Body of pancreas (tissue), 4 donors: ENCODE data around the gene KRTAP9-7.
"Not testable (repeated sequence)": the region's sequence is repeated elsewhere in the genome, so short reads cannot be mapped to it uniquely, and the experiment has no call there.

Experiments used
- POLR2A ChIP-seq, 3 donors: fragments of 450-650 bp; IDR thresholded peaks; one replicate each; pipeline ENCODE4 v1.6.1; 2016; ENCODE audit warnings: antibody characterized with exemption in 3 of 3, mild to moderate bottlenecking in 2 of 3
- TF ChIP-seq, protein P1 (sequence below), 7 experiments: fragments of 450-650 bp in 4 of 7; fragments of 200-600 bp in 3 of 7; sonication (generic) in 3 of 7; IDR thresholded peaks; one replicate each; pipeline ENCODE4 v1.5.1; 2016 to 2019; ENCODE audit warnings: antibody characterized with exemption in 7 of 7

DNA sequence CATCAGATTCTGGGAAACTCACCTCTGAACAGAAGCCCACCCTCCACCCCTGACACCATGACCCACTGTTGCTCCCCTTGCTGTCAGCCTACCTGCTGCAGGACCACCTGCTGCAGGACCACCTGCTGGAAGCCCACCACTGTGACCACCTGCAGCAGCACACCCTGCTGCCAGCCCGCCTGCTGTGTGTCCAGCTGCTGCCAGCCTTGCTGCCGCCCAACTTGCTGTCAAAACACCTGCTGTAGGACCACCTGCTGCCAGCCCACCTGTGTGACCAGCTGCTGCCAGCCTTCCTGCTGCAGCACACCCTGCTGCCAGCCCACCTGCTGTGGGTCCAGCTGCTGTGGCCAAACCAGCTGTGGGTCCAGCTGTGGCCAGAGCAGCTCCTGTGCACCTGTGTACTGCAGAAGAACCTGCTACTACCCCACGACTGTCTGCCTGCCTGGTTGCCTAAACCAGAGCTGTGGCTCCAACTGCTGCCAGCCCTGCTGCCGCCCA lies 48.9 kb upstream of the KRTAP9-7 start, which contains the start of gene KRTAP9-2:
- TF ChIP-seq, protein P1, sequence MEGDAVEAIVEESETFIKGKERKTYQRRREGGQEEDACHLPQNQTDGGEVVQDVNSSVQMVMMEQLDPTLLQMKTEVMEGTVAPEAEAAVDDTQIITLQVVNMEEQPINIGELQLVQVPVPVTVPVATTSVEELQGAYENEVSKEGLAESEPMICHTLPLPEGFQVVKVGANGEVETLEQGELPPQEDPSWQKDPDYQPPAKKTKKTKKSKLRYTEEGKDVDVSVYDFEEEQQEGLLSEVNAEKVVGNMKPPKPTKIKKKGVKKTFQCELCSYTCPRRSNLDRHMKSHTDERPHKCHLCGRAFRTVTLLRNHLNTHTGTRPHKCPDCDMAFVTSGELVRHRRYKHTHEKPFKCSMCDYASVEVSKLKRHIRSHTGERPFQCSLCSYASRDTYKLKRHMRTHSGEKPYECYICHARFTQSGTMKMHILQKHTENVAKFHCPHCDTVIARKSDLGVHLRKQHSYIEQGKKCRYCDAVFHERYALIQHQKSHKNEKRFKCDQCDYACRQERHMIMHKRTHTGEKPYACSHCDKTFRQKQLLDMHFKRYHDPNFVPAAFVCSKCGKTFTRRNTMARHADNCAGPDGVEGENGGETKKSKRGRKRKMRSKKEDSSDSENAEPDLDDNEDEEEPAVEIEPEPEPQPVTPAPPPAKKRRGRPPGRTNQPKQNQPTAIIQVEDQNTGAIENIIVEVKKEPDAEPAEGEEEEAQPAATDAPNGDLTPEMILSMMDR (IDR thresholded peaks at IDR 0.05), result not testable (repeated sequence)
- not testable (repeated sequence) for TF ChIP-seq POLR2A (IDR thresholded peaks at IDR 0.05)
